Liver (tissue), 9 donors: Measurements from ENCODE around the gene EMD. TPM values are rescaled to one million over a fixed set of nuclear protein-coding genes. Genes with fewer than 3 reads are reported as not detected.

ENCODE experiments used
- DNase-seq: peaks from one replicate; pipeline ENCODE4 v3.0.0-alpha.2; 2017; ENCODE audit warnings: low spot score
- H3K27ac ChIP-seq, 2 donors: one replicate each; pipeline ENCODE4 v1.7.0; 2013; ENCODE audit warnings: inconsistent platforms in 2 of 2, low read length in 2 of 2, control low read depth in 1 of 2, low read depth in 1 of 2, mild to moderate bottlenecking in 1 of 2
- H3K27me3 ChIP-seq, 4 donors: one replicate each; pipeline versions ENCODE4 v1.6.1 to v1.7.0; 2013; ENCODE audit warnings: low read length in 3 of 4, inconsistent platforms in 1 of 4, mild to moderate bottlenecking in 1 of 4, moderate library complexity in 1 of 4; ENCODE audit not compliant: control insufficient read depth in 4 of 4, insufficient read depth in 4 of 4
- H3K36me3 ChIP-seq, 4 donors: one replicate each; pipeline versions ENCODE4 v1.6.1 to v1.7.0; 2013; ENCODE audit warnings: low read length in 3 of 4, mild to moderate bottlenecking in 3 of 4, low read depth in 1 of 4, moderate library complexity in 1 of 4; ENCODE audit not compliant: control insufficient read depth in 4 of 4, insufficient read depth in 3 of 4
- H3K4me1 ChIP-seq, 4 donors: one replicate each; pipeline versions ENCODE4 v1.6.1 to v1.7.0; 2013; ENCODE audit warnings: low read length in 3 of 4, mild to moderate bottlenecking in 3 of 4, moderate library complexity in 1 of 4; ENCODE audit not compliant: control insufficient read depth in 4 of 4, insufficient read depth in 4 of 4
- H3K4me3 ChIP-seq, 3 donors: one replicate each; pipeline versions ENCODE4 v1.6.1 to v1.7.0; 2013; ENCODE audit warnings: low read length in 3 of 3, control low read depth in 1 of 3, low read depth in 1 of 3, mild to moderate bottlenecking in 1 of 3
- H3K9ac ChIP-seq, 2 donors: one replicate each; pipeline ENCODE4 v1.7.0; 2013; ENCODE audit warnings: low read length in 2 of 2, mild to moderate bottlenecking in 2 of 2, moderate library complexity in 2 of 2, control low read depth in 1 of 2, low read depth in 1 of 2
- H3K9me3 ChIP-seq, 4 donors: one replicate each; pipeline versions ENCODE4 v1.6.1 to v1.7.0; 2013; ENCODE audit warnings: low read length in 3 of 4; ENCODE audit not compliant: control insufficient read depth in 4 of 4
- ATF3 ChIP-seq: IDR thresholded peaks from 2 replicates; pipeline ENCODE4 v1.6.1; 2016; ENCODE audit warnings: antibody characterized with exemption
- EGR1 ChIP-seq, 2 donors: IDR thresholded peaks; 2 replicates each; pipeline ENCODE4 v1.6.1; 2016 to 2018; ENCODE audit warnings: antibody characterized with exemption in 2 of 2, low read depth in 2 of 2
- FOXA1 ChIP-seq: IDR thresholded peaks from 2 replicates; pipeline ENCODE4 v1.6.1; 2016; ENCODE audit warnings: antibody characterized with exemption
- FOXA2 ChIP-seq: IDR thresholded peaks from 2 replicates; pipeline ENCODE4 v1.6.1; 2016; ENCODE audit warnings: antibody characterized with exemption
- GABPA ChIP-seq, 2 donors: IDR thresholded peaks in 1 of 2; conservative IDR thresholded peaks in 1 of 2; 2 replicates each; pipeline ENCODE4 v1.6.1; 2016; ENCODE audit warnings: antibody characterized with exemption in 2 of 2, mild to moderate bottlenecking in 1 of 2, moderate library complexity in 1 of 2
- HNF4A ChIP-seq, 2 donors: conservative IDR thresholded peaks; 2 replicates each; pipeline ENCODE4 v1.6.1; 2016; ENCODE audit warnings: antibody characterized with exemption in 2 of 2, mild to moderate bottlenecking in 2 of 2
- HNF4G ChIP-seq: IDR thresholded peaks from 2 replicates; pipeline ENCODE4 v1.6.1; 2016; ENCODE audit warnings: antibody characterized with exemption
- JUND ChIP-seq, 2 donors: IDR thresholded peaks; 2 replicates each; pipeline ENCODE4 v1.6.1; 2016; ENCODE audit warnings: antibody characterized with exemption in 2 of 2
- MAX ChIP-seq: IDR thresholded peaks from 2 replicates; pipeline ENCODE4 v1.6.1; 2016; ENCODE audit warnings: antibody characterized with exemption
- NR2F2 ChIP-seq: IDR thresholded peaks from 2 replicates; pipeline ENCODE4 v1.6.1; 2016; ENCODE audit warnings: antibody characterized with exemption
- RAD21 ChIP-seq, 2 donors: IDR thresholded peaks; 2 replicates each; pipeline ENCODE4 v1.6.1; 2016; ENCODE audit warnings: antibody characterized with exemption in 2 of 2, mild to moderate bottlenecking in 2 of 2
- REST ChIP-seq: IDR thresholded peaks from 2 replicates; pipeline ENCODE4 v1.6.1; 2016; ENCODE audit warnings: antibody characterized with exemption, mild to moderate bottlenecking
- RXRA ChIP-seq, 2 donors: IDR thresholded peaks; 2 replicates each; pipeline ENCODE4 v1.6.1; 2017 to 2018; ENCODE audit warnings: antibody characterized with exemption in 2 of 2, mild to moderate bottlenecking in 1 of 2
- SP1 ChIP-seq: IDR thresholded peaks from 2 replicates; pipeline ENCODE4 v1.6.1; 2018; ENCODE audit warnings: antibody characterized with exemption, mild to moderate bottlenecking
- TAF1 ChIP-seq: conservative IDR thresholded peaks from 2 replicates; pipeline ENCODE4 v1.6.1; 2016; ENCODE audit warnings: antibody characterized with exemption, mild to moderate bottlenecking
- YY1 ChIP-seq: IDR thresholded peaks from 2 replicates; pipeline ENCODE4 v1.6.1; 2016; ENCODE audit warnings: antibody characterized with exemption, mild to moderate bottlenecking
- ZBTB33 ChIP-seq: IDR thresholded peaks from 2 replicates; pipeline ENCODE4 v1.6.1; 2016; ENCODE audit warnings: antibody characterized with exemption
- WGBS: extraction: QIAGEN DNeasy Blood & Tissue Kit; methylation state at CpG from one replicate; pipeline ENCODE4 v1.1.7; 2013; 5-methylcytosine and 5-hydroxymethylcytosine counted together
- polyA plus RNA-seq, 2 donors: library from polyadenylated mRNA; stranded (reverse) in 1 of 2; unstranded in 1 of 2; fragments of 200-250 nt in 1 of 2; fragments of >200 nt in 1 of 2; fragmentation: Nextera tagmentation in 1 of 2; extraction: Ambion mirVana in 1 of 2; gene quantifications; one replicate each; pipeline versions ENCODE4 v1.2.1 to v1.2.3, GENCODE V29; 2013 to 2015
- total RNA-seq, 2 donors: library from RNA; depleted of rRNA; stranded (reverse); fragments of >200 nt; gene quantifications; one replicate each; pipeline ENCODE4 v1.2.3, GENCODE V29; 2014
- donor health status: healthy.
- donor health status: healthy.
- donor health status: healthy.
- donor health status: healthy.
- donor health status: healthy.

Gene EMD
- total and polyA plus RNA-seq, 4 donors = 11.6 to 38.0 (median 17.0) TPM

- WGBS = 95% methylated on average over 13 of the region's 13 CpGs
- TF ChIP-seq RAD21 (IDR thresholded peaks at IDR 0.05) = no peak
- no peak for TF ChIP-seq EGR1 (IDR thresholded peaks at IDR 0.05; ENCODE audit: low read depth in 2 of 2)
- no peak for TF ChIP-seq SP1
- TF ChIP-seq MAX = no peak
- TF ChIP-seq FOXA1 = no peak
- TF ChIP-seq FOXA2 = no peak
- TF ChIP-seq GABPA (IDR thresholded peaks at IDR 0.05 in 1 of 2, conservative IDR thresholded peaks at IDR 0.05 in 1 of 2) = no peak
- no peak for TF ChIP-seq HNF4G
- no peak for TF ChIP-seq JUND (IDR thresholded peaks at IDR 0.05)
- no peak for TF ChIP-seq ZBTB33
- TF ChIP-seq NR2F2 = no peak
- no peak for TF ChIP-seq HNF4A (conservative IDR thresholded peaks at IDR 0.05)
- no peak for TF ChIP-seq REST
- no peak for TF ChIP-seq YY1
- TF ChIP-seq TAF1 = no peak
- no peak for TF ChIP-seq ATF3
- no peak for TF ChIP-seq RXRA (IDR thresholded peaks at IDR 0.05)
- Histone ChIP-seq H3K27me3 (no peaks in the 10 kb centered on the region), H3K36me3 (peaks cover 0 to 6% (median 4%) of the 10 kb centered on the region in 4 donors), H3K4me1 (peaks cover 3 to 20% (median 9%) of the 10 kb centered on the region in 4 donors), H3K9ac (no peak overlapping the region), H3K4me3 (no peak overlapping the region), H3K27ac (no peak overlapping the region), H3K9me3 (no peaks in the 10 kb centered on the region)
- no peak for DNase-seq
Measured at GRCh38 chrX:154356596-154356995, 22.5 kb upstream of the EMD start.

- no peak overlapping the region for H3K9ac ChIP-seq
- H3K36me3 ChIP-seq = peaks cover 0 to 7% (median 3%) of the 10 kb centered on the region in 4 donors
- no peaks in the 10 kb centered on the region for H3K9me3 ChIP-seq
- H3K4me1 ChIP-seq = peaks cover 3 to 19% (median 8%) of the 10 kb centered on the region in 4 donors
- WGBS = 95% methylated on average over 27 of the region's 27 CpGs
- no peak overlapping the region for H3K27ac ChIP-seq
- H3K27me3 ChIP-seq = no peaks in the 10 kb centered on the region
- TF ChIP-seq ATF3 (no peak), RAD21 (IDR thresholded peaks at IDR 0.05) (no peak), FOXA2 (no peak), EGR1 (IDR thresholded peaks at IDR 0.05; ENCODE audit: low read depth in 2 of 2) (no peak), RXRA (IDR thresholded peaks at IDR 0.05) (no peak), GABPA (IDR thresholded peaks at IDR 0.05 in 1 of 2, conservative IDR thresholded peaks at IDR 0.05 in 1 of 2) (no peak), FOXA1 (no peak), ZBTB33 (no peak), TAF1 (no peak)
- DNase-seq = no peak
- no peak overlapping the region for H3K4me3 ChIP-seq
Measured at GRCh38 chrX:154357205-154357604, 21.9 kb upstream of the EMD start.
